PC-3 (cell line): ENCODE measurements around the gene NUCB1. TPM values are rescaled to one million over a fixed set of nuclear protein-coding genes. Genes with fewer than 3 reads are reported as not detected.

Experiments used
- ATAC-seq: fragments of 200-7000 bp; cut with Tn5 transposase; 2 replicates; pipeline ENCODE4 v1.9.1; 2020; ENCODE audit warnings: mild to moderate bottlenecking, moderate library complexity
- BruUV-seq: library from RNA; stranded (reverse); fragments of 400-500 nt; replicated peaks from 2 replicates; lab custom pipeline; 2021; lab: Mats Ljungman, UMichigan
- CTCF ChIA-PET: fragments of 300-600 bp; sonication (Branson Sonifier 250); formaldehyde crosslinking; loops from one replicate; lab custom pipeline; 2022; ENCODE audit warnings: antibody characterized with exemption; lab: Charles Lee
- POLR2A ChIA-PET: fragments of 300-600 bp; sonication (Branson Sonifier 250); formaldehyde crosslinking; loops from one replicate; lab custom pipeline; 2022; ENCODE audit warnings: antibody characterized with exemption; ENCODE audit not compliant: unreplicated experiment; lab: Charles Lee
- DNase-seq: peaks from one replicate; pipeline ENCODE4 v3.0.0-alpha.2; 2015
- H2AFZ ChIP-seq: fragments of 300-600 bp; sonication (generic); 2 replicates; pipeline ENCODE4 v1.6.0; 2016; ENCODE audit warnings: antibody characterized with exemption, low read length
- H3F3A ChIP-seq: fragments of 300-600 bp; sonication (generic); one replicate; pipeline ENCODE4 v1.6.0; 2017; ENCODE audit warnings: antibody characterized with exemption, low read length, control low read depth, mild to moderate bottlenecking; ENCODE audit not compliant: unreplicated experiment
- H3K27ac ChIP-seq: fragments of 300-600 bp; sonication (generic); 2 replicates; pipeline ENCODE4 v1.5.1; 2016; ENCODE audit warnings: mild to moderate bottlenecking, low read length
- H3K27me3 ChIP-seq: fragments of 300-600 bp; sonication (generic); 2 replicates; pipeline ENCODE4 v1.6.1; 2016; ENCODE audit warnings: low read length, mixed read lengths
- H3K36me3 ChIP-seq: fragments of 300-600 bp; sonication (generic); 2 replicates; pipeline ENCODE4 v1.6.1; 2016; ENCODE audit warnings: low read depth, mixed run types, low read length, mixed read lengths
- H3K4me1 ChIP-seq: fragments of 300-600 bp; sonication (generic); 2 replicates; pipeline ENCODE4 v1.5.1; 2016; ENCODE audit warnings: low read length; ENCODE audit not compliant: insufficient read depth
- H3K4me2 ChIP-seq: fragments of 300-600 bp; sonication (generic); 2 replicates; pipeline ENCODE4 v1.6.0; 2016; ENCODE audit warnings: low read length
- H3K4me3 ChIP-seq: fragments of 300-600 bp; sonication (generic); 2 replicates; pipeline ENCODE4 v1.5.1; 2016; ENCODE audit warnings: mild to moderate bottlenecking, low read length, mixed read lengths
- H3K79me2 ChIP-seq: fragments of 300-600 bp; sonication (generic); 2 replicates; pipeline ENCODE4 v1.6.1; 2017; ENCODE audit warnings: low read length, mixed read lengths
- H3K9ac ChIP-seq: fragments of 300-600 bp; sonication (generic); 2 replicates; pipeline ENCODE4 v1.6.0; 2016; ENCODE audit warnings: mild to moderate bottlenecking, low read length
- H3K9me2 ChIP-seq: fragments of 300-600 bp; sonication (generic); replicated peaks from 2 replicates; pipeline ENCODE4 v1.6.1; 2016; ENCODE audit warnings: mixed run types, low read length, mixed read lengths
- H3K9me3 ChIP-seq: fragments of 300-600 bp; sonication (generic); 2 replicates; pipeline ENCODE4 v1.6.1; 2016; ENCODE audit warnings: low read length, mixed read lengths
- H4K20me1 ChIP-seq: fragments of 300-600 bp; sonication (generic); 2 replicates; pipeline ENCODE4 v1.6.1; 2016; ENCODE audit warnings: low read length, mixed read lengths
- CTCF ChIP-seq: fragments of 300-600 bp; sonication (generic); conservative IDR thresholded peaks from 2 replicates; pipeline ENCODE4 v1.5.1; 2017; ENCODE audit warnings: antibody characterized with exemption, low read depth, mild to moderate bottlenecking, low read length
- EZH2 ChIP-seq: fragments of 300-600 bp; sonication (generic); IDR thresholded peaks from one replicate; pipeline ENCODE4 v1.6.1; 2017; ENCODE audit warnings: antibody characterized with exemption, mild to moderate bottlenecking, low read length; ENCODE audit not compliant: unreplicated experiment
- EZH2phosphoT487 ChIP-seq: fragments of 300-600 bp; sonication (generic); IDR thresholded peaks from 2 replicates; pipeline ENCODE4 v1.6.1; 2018; ENCODE audit warnings: mild to moderate bottlenecking, antibody characterized with exemption, low read length, borderline replicate concordance
- intact Hi-C: fragments of 100-400 bp; cut with micrococcal nuclease; formaldehyde crosslinking; loops from 2 replicates; pipeline ENCODE4 v1.9.0; 2023
- total RNA-seq: library from RNA; depleted of rRNA; stranded (reverse); fragments of >200 nt; gene quantifications from 2 replicates; pipeline ENCODE4 v1.2.3, GENCODE V29; 2014

Gene NUCB1
- total RNA-seq, 1 experiment from 2014 or later = 137 TPM

GRCh38 chr19:48954595-48955307, 54.6 kb downstream of the NUCB1 start, which contains the start of gene BAX:
TSS of gene BAX (plus strand) at chr19:48954875. CDS start at chr19:48954929, 54 bp downstream.
- Histone ChIP-seq H3F3A (no peaks in the 10 kb centered on the region), H3K4me3 (peak within 1 kb of the TSS; percentile 87), H3K27me3 (no peaks in the 10 kb centered on the region), H3K4me1 (peaks cover 4% of the 10 kb centered on the region; the same call in 1 of the 2 replicates), H2AFZ (peak within 1 kb of the TSS; percentile 87), H3K9me2 (no peaks in the 10 kb centered on the region), H3K79me2 (peaks cover 15% of the 10 kb centered on the region), H3K27ac (peak within 1 kb of the TSS; percentile 11; the same call in 1 of the 2 replicates), H3K9me3 (no peaks in the 10 kb centered on the region), H3K36me3 (no peaks in the 10 kb centered on the region), H3K4me2 (peak within 1 kb of the TSS; percentile 83), H3K9ac (peak within 1 kb of the TSS; percentile 94), H4K20me1 (no peaks in the 10 kb centered on the region)
- ATAC-seq (peak; percentile 91), DNase-seq (peak; percentile 93)
- TF ChIP-seq EZH2 (no peak), CTCF (no peak), EZH2phosphoT487 (no peak)
- ChIA-PET CTCF (no interaction called here), POLR2A (interaction anchor here (0.6 kb wide), 1 partner anchor 38 kb away, joined by 4 read pairs; the partner anchor contains the start of gene GYS1)
- BruUV-seq = TSS peak; percentile 64
- intact Hi-C loops = no loop called here

GRCh38 chr19:48955308-48955958, 55.3 kb downstream of the NUCB1 start:
- Histone ChIP-seq H3K27ac (no peak overlapping the region), H3F3A (no peaks in the 10 kb centered on the region), H3K9me2 (no peaks in the 10 kb centered on the region), H3K4me1 (peaks cover 4% of the 10 kb centered on the region; the same call in 1 of the 2 replicates), H2AFZ (0 out of 2 replicates have a peak overlapping the region, but pooled peaks have one; percentile 87), H3K27me3 (no peaks in the 10 kb centered on the region), H3K79me2 (peaks cover 15% of the 10 kb centered on the region), H3K4me3 (peak overlapping the region; percentile 87), H3K4me2 (peak overlapping the region; percentile 83), H4K20me1 (no peaks in the 10 kb centered on the region), H3K36me3 (no peaks in the 10 kb centered on the region), H3K9me3 (no peaks in the 10 kb centered on the region), H3K9ac (peak overlapping the region; percentile 94)
- POLR2A ChIA-PET = no interaction called here
- DNase-seq (no peak), ATAC-seq (no peak)
- TF ChIP-seq CTCF = no peak
- TF ChIP-seq EZH2phosphoT487 = no peak
- no peak for TF ChIP-seq EZH2
- CTCF ChIA-PET = no interaction called here
- no TSS peak for BruUV-seq
- intact Hi-C loops = no loop called here
